Colonic mucosa (tissue), 4 donors: ENCODE measurements around the gene CDYL. TPM values are rescaled to one million over a fixed set of nuclear protein-coding genes. Genes with fewer than 3 reads are reported as not detected.

ENCODE experiments used
- DNase-seq: peaks from one replicate; pipeline ENCODE4 v3.0.0-alpha.2; 2020
- H3K27ac ChIP-seq: fragments of 200-600 bp; one replicate; pipeline ENCODE4 v1.8.0; 2021
- H3K27me3 ChIP-seq: fragments of 200-600 bp; one replicate; pipeline ENCODE4 v1.8.0; 2021
- H3K36me3 ChIP-seq: fragments of 200-600 bp; one replicate; pipeline ENCODE4 v1.8.0; 2021
- H3K4me1 ChIP-seq: fragments of 200-600 bp; one replicate; pipeline ENCODE4 v1.8.0; 2021; ENCODE audit warnings: mild to moderate bottlenecking
- H3K4me3 ChIP-seq: fragments of 200-600 bp; one replicate; pipeline ENCODE4 v1.8.0; 2021
- H3K9ac ChIP-seq, 2 donors: one replicate each; pipeline ENCODE4 v1.7.0; 2013; ENCODE audit warnings: control low read depth in 2 of 2, low read depth in 2 of 2, low read length in 2 of 2
- H3K9me3 ChIP-seq: fragments of 200-600 bp; one replicate; pipeline ENCODE4 v1.8.0; 2021
- intact Hi-C: fragments of 100-400 bp; cut with DNase I; formaldehyde crosslinking; loops from one replicate; pipeline ENCODE4 v1.14.1; 2022
- total RNA-seq, 2 donors: library from RNA; stranded (reverse); fragmentation: NEBNext Ultra II Directional in 1 of 2; extraction: Animal tissue kit (Norgen Biotek cat#: 25700) in 1 of 2; gene quantifications; one replicate each; pipeline ENCODE4 v1.2.1, GENCODE V29; 2021
- TF ChIP-seq, protein P1 (sequence below): fragments of 200-600 bp; IDR thresholded peaks from one replicate; pipeline ENCODE4 v1.8.0; 2022; ENCODE audit warnings: antibody characterized with exemption, mild to moderate bottlenecking
- donor health status: healthy.
- donor health status: DM: no; HTN: no; CAD: no.
- donor health status: DM: no; HTN: no; CAD: no.

CDYL gene
- total RNA-seq, 2 donors from 2014 or later, result 44.3 to 48.6 TPM

DNA sequence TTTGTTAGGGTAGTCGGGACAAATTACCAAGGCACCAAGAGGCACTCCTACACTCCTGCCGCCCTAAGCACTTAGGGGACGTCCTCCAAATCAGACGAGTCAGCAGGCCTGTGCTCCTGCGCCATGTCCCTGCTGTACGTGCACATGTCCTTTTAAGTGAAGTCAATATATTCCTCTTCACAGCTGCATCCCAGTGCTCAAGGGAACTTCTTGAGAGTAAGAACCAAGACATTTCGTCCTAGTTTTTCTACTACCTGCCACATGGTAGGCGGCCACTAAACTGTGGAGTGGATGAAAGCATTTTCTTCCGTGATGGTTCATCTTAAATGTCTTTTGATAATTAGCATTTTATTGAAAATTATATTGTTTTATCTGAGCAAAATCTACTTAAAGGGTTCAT lies 126.9 kb downstream of the CDYL start:
- TF ChIP-seq, protein P1, sequence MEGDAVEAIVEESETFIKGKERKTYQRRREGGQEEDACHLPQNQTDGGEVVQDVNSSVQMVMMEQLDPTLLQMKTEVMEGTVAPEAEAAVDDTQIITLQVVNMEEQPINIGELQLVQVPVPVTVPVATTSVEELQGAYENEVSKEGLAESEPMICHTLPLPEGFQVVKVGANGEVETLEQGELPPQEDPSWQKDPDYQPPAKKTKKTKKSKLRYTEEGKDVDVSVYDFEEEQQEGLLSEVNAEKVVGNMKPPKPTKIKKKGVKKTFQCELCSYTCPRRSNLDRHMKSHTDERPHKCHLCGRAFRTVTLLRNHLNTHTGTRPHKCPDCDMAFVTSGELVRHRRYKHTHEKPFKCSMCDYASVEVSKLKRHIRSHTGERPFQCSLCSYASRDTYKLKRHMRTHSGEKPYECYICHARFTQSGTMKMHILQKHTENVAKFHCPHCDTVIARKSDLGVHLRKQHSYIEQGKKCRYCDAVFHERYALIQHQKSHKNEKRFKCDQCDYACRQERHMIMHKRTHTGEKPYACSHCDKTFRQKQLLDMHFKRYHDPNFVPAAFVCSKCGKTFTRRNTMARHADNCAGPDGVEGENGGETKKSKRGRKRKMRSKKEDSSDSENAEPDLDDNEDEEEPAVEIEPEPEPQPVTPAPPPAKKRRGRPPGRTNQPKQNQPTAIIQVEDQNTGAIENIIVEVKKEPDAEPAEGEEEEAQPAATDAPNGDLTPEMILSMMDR, result no peak
- peaks cover 9% of the 10 kb centered on the region for H3K4me1 ChIP-seq
- H3K27ac ChIP-seq, result no peak overlapping the region
- intact Hi-C loops, result no loop called here
- no peak for DNase-seq
- H3K27me3 ChIP-seq, result no peaks in the 10 kb centered on the region
- H3K9ac ChIP-seq, result no peak overlapping the region
- no peak overlapping the region for H3K4me3 ChIP-seq
- H3K36me3 ChIP-seq, result peaks cover 3% of the 10 kb centered on the region
- H3K9me3 ChIP-seq, result no peaks in the 10 kb centered on the region

DNA sequence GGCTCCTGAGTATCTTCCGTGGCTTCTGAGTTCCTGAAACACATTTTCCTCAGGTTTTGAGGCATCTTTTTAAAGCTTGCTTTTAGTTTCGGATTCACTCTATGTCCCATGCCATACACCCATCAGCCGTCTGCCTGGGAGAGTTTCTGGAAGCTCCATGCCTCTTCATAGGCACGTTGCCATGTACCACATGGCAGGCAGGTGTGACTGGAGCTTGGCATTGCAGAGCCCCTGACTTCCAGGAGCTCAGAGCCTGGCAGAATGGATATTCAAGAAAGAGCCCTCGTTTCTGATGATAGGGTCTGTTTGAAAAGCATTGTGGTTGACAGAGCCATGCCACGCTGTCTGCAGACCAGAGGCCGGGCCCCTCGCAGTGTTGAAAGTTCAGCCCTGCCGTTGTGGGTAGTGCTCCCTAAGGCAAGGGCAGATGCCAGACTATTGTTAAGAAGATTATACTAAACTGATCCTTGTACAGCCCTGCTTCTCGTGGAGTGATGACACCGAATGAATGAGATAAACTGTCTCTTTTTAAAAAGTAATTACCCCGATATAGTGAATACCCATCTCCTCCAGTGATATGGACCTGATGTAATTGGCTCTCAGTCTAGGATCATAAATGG lies 127.7 kb downstream of the CDYL start:
- no peaks in the 10 kb centered on the region for H3K9me3 ChIP-seq
- H3K4me3 ChIP-seq, result no peak overlapping the region
- H3K36me3 ChIP-seq, result peaks cover 3% of the 10 kb centered on the region
- DNase-seq, result no peak
- H3K27ac ChIP-seq, result no peak overlapping the region
- H3K9ac ChIP-seq, result no peak overlapping the region
- H3K27me3 ChIP-seq, result no peaks in the 10 kb centered on the region
- TF ChIP-seq, protein P1, result no peak
- peaks cover 17% of the 10 kb centered on the region for H3K4me1 ChIP-seq
- intact Hi-C loops, result no loop called here

DNA sequence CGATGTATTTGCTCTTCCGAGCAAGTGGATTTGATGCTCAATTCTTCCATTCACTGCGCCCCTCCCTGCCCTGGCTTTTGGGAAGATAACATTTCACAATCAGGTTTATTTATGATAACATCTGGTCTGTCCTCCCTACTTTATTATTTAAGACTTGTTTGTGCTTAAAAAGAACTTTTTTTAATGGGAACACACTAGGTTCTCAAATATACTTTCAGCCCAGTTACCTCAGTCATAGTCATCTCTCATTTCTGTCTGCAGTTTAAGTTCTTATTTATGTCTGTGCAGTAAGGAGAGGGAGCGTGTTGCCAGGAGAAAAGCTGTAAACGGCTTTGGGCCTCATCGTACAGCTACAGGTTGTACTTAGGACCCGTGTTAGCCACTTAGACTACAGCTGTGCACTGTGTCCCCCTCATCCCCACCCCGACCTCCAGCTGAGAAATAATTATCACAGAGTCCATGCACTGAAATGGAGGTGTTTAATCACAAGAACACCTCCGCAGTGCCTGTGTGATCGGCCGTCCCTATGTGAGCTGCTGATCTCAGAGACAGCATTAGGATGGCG lies 128.3 kb downstream of the CDYL start:
- Histone ChIP-seq H3K27me3 (no peaks in the 10 kb centered on the region), H3K27ac (no peak overlapping the region), H3K9me3 (no peaks in the 10 kb centered on the region), H3K4me1 (peaks cover 17% of the 10 kb centered on the region), H3K4me3 (no peak overlapping the region), H3K36me3 (peaks cover 3% of the 10 kb centered on the region), H3K9ac (no peak overlapping the region)
- TF ChIP-seq, protein P1, result no peak
- intact Hi-C loops, result no loop called here
- DNase-seq, result no peak

DNA sequence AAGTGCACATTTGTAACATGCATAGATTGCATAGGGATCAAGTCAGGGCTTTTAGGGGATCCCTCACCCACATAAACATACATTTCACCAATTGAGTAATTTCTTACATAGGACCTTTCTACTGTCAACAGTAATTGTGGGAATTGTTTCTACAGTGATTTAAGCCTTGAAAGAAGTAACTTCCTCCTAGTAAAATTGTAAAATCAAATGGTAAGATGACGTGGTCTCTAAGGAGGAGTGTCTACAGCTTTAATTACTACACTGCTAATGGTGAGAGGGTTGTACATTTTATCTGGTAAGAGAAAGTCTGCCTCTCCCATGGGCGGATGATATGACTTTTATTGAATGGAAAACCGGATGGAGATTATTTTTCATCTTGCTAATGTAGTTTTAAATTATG lies 129.6 kb downstream of the CDYL start:
- no peak for DNase-seq
- TF ChIP-seq, protein P1, result no peak
- H3K9me3 ChIP-seq, result no peaks in the 10 kb centered on the region
- H3K27me3 ChIP-seq, result no peaks in the 10 kb centered on the region
- H3K27ac ChIP-seq, result peak overlapping the region; percentile 54
- intact Hi-C loops, result no loop called here
- H3K9ac ChIP-seq, result peak overlapping the region in 1 of 2 donors; percentile 71
- H3K4me3 ChIP-seq, result no peak overlapping the region
- H3K36me3 ChIP-seq, result no peaks in the 10 kb centered on the region
- H3K4me1 ChIP-seq, result peaks cover 20% of the 10 kb centered on the region

DNA sequence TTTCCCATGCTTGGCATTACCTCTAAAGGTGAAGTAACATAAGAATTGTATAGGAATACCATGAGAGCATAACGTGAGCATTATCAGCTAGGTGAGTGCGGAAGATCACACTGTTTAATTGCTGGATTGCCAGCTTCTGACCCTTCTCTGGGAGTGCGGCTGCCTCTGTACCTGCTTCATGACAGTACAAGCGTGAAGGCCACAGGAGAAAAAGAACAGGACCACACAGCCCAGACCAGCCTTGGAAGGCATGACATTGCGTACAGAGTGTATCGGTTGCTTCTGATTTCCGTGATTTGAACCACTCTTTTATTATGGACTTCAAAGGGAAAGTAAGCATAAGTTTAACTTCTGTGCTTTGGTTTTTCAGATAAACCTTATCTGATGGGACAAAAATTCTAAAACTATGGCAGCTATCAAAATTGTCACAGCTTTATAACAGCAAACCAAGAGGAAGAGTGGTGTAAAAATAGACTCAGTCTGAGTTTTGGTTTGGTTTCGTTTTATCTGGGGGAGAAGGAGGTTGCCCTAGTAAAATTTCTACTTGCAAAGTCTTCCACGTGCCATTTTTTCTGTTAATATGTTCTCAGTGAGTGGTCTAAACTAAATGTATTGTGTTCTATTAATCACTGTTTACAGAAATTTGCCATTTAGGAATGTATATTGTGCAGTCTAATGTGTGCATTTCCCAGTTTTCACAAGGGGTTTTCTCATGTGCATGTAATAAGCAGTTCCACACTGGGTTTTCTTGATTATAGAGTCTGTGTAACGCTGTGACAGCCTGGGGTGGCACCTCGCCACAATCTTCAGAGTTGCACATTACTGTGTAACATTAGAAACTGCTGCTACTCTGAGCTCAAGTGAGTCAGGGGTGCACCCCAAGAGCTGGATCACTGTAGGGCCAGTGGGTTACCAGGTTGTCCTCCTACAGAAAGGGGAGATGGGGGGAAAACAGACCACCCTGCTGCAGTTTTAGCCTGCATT lies 130.4 kb downstream of the CDYL start:
- H3K9ac ChIP-seq, result peak overlapping the region in 1 of 2 donors; percentile 71
- TF ChIP-seq, protein P1, result no peak
- no peak overlapping the region for H3K4me3 ChIP-seq
- no peak for DNase-seq
- H3K4me1 ChIP-seq, result peaks cover 20% of the 10 kb centered on the region
- no peaks in the 10 kb centered on the region for H3K27me3 ChIP-seq
- peak overlapping the region; percentile 54 for H3K27ac ChIP-seq
- no peaks in the 10 kb centered on the region for H3K9me3 ChIP-seq
- no peaks in the 10 kb centered on the region for H3K36me3 ChIP-seq
- intact Hi-C loops, result no loop called here
